ENCODE measurements around the gene RNU6-1. TPM values are rescaled to one million over a fixed set of nuclear protein-coding genes. Genes with fewer than 3 reads are reported as not detected.

The RNU6-1 gene
- total and polyA plus RNA-seq, 2 donors (not counting 1 experiment from before 2014, with no cell fraction given) = not detected

DNA sequence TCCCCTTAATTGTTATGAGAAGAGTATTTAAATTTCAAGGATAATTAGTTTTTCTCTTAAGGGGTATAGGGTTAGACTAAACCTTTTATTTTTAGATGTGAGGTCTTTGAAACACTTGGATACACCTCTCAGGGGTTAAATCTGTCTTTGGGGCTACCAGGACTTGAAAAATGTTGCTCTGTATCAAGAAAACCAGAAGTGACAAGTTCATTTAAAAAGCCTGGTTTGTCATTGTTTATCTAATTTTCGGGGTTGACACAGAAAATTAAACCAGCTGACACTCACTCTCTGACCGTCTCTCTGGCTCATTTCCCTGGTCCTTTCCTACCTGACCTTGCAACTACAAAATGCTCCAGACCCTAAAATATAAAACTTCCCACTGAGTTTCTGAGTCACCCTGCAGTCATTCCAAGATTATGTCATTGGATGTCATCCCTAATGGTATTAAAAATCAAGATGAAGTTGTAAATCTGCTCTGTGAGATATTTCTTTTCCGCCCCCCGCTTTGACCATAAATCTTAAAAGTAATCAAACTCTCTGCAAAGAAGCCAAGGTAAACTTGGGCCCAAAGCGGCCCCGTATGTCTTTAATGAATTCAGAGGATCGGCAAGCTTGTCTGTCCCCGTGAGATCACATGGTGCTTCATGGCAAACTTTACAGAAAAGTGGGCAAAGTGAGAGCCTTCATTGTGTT lies 47.4 kb downstream of the RNU6-1 start:
- ATAC-seq (ENCODE audit: low read depth) = no peak
- Histone ChIP-seq H3K9ac (ENCODE audit: low read length) (no peak overlapping the region), H3K9me3 (ENCODE audit: control extremely low read depth in 1 of 3, control insufficient read depth in 2 of 3, insufficient read depth in 1 of 3, low read length in 2 of 3) (peaks cover 2 to 3% (median 3%) of the 10 kb centered on the region in 3 donors), H3K27me3 (replicated peaks in 1 of 4; ENCODE audit: control extremely low read depth in 1 of 4, control insufficient read depth in 3 of 4, insufficient read depth in 4 of 4, low read length in 3 of 4) (no peaks in the 10 kb centered on the region), H3K27ac (ENCODE audit: low read length in 2 of 2) (no peak overlapping the region), H4K20me1 (ENCODE audit: control insufficient read depth, insufficient read depth, low read length, poor library complexity, severe bottlenecking) (no peaks in the 10 kb centered on the region), H3K4me2 (replicated peaks; ENCODE audit: low read depth, low read length, poor library complexity, severe bottlenecking) (no peak overlapping the region), H3K4me3 (ENCODE audit: control extremely low read depth in 1 of 5, extremely low read depth in 1 of 5, insufficient read depth in 1 of 5, low read depth in 2 of 5, low read length in 4 of 5) (no peak overlapping the region), H3K4me1 (ENCODE audit: control insufficient read depth in 2 of 2, insufficient read depth in 2 of 2, low read length in 2 of 2) (peaks cover 0 to 5% of the 10 kb centered on the region in 2 donors), H2AFZ (ENCODE audit: insufficient read depth, low read depth, low read length, poor library complexity, severe bottlenecking) (no peak overlapping the region), H3K79me2 (ENCODE audit: control insufficient read depth, insufficient read depth, low read length) (no peaks in the 10 kb centered on the region), H3K36me3 (replicated peaks in 1 of 2; ENCODE audit: control extremely low read depth in 1 of 2, control insufficient read depth in 1 of 2, extremely low read depth in 1 of 2, insufficient read depth in 2 of 2, low read length in 1 of 2) (no peaks in the 10 kb centered on the region)
- 100% methylated on average over 2 of the region's 8 CpGs for WGBS (ENCODE audit: insufficient coverage)
- CTCF ChIA-PET = interaction anchor here (1.6 to 2.4 kb wide), 2 partner anchors 9 to 335 kb away, joined by 4 to 12 read pairs; no protein-coding TSS in a partner anchor
- TF ChIP-seq EZH2 (IDR thresholded peaks at IDR 0.05; ENCODE audit: borderline replicate concordance, insufficient read depth, low read depth, low read length, poor library complexity, severe bottlenecking) = no peak
- TF ChIP-seq, protein P1, sequence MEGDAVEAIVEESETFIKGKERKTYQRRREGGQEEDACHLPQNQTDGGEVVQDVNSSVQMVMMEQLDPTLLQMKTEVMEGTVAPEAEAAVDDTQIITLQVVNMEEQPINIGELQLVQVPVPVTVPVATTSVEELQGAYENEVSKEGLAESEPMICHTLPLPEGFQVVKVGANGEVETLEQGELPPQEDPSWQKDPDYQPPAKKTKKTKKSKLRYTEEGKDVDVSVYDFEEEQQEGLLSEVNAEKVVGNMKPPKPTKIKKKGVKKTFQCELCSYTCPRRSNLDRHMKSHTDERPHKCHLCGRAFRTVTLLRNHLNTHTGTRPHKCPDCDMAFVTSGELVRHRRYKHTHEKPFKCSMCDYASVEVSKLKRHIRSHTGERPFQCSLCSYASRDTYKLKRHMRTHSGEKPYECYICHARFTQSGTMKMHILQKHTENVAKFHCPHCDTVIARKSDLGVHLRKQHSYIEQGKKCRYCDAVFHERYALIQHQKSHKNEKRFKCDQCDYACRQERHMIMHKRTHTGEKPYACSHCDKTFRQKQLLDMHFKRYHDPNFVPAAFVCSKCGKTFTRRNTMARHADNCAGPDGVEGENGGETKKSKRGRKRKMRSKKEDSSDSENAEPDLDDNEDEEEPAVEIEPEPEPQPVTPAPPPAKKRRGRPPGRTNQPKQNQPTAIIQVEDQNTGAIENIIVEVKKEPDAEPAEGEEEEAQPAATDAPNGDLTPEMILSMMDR (IDR thresholded peaks at IDR 0.05) = no peak
- Mint-ChIP-seq H3K9me3 (ENCODE audit: insufficient read depth) (peaks cover 3% of the 10 kb centered on the region), H3K4me3 (no peak overlapping the region), H3K27ac (no peak overlapping the region), H3K27me3 (no peaks in the 10 kb centered on the region), H3K4me1 (peaks cover 5% of the 10 kb centered on the region)
- intact Hi-C loops (cut with micrococcal nuclease) = no loop called here
- POLR2A ChIA-PET = no interaction called here
- DNase-seq = no peak

DNA sequence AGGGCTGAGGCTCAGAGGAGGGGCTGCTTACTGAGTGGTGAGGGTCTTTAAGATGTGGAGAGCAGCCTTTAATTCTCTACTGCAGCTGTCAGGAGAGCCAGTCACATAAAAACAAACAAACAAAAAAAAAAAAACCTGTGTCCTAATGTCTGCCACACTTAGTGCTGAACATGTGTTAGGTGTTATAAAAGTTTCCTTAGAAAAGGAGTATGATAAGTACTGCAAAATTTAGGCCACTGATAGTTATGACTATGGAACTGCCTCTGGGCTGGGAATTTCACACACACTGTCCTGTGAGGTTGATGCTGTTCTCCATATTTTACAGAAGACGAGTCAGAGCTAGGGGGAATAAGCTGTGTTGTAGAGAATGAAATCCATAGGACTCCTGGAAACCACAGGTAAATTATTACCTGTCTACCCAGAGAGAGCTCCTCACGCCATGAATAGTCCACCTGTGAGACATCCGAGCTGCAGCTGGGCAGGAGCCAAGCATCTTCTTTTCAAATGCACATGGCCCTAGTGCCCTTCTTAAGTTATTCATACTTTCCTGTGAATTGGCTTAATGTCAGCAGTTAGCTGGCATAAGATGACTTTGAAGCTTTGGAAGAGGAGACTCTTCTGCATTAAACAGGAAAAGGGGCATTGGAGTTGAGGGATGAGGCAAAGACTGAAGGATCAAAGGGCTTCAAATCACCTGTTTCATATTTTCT lies 49.1 kb downstream of the RNU6-1 start:
- H3K27me3 ChIP-seq (replicated peaks in 1 of 4; ENCODE audit: control extremely low read depth in 1 of 4, control insufficient read depth in 3 of 4, insufficient read depth in 4 of 4, low read length in 3 of 4) = no peaks in the 10 kb centered on the region
- no peak overlapping the region for H3K4me3 ChIP-seq (ENCODE audit: control extremely low read depth in 1 of 5, extremely low read depth in 1 of 5, insufficient read depth in 1 of 5, low read depth in 2 of 5, low read length in 4 of 5)
- no peaks in the 10 kb centered on the region for H3K27me3 Mint-ChIP-seq
- H4K20me1 ChIP-seq (ENCODE audit: control insufficient read depth, insufficient read depth, low read length, poor library complexity, severe bottlenecking) = no peaks in the 10 kb centered on the region
- intact Hi-C loops (cut with micrococcal nuclease) = no loop called here
- no peak overlapping the region for H3K4me2 ChIP-seq (replicated peaks; ENCODE audit: low read depth, low read length, poor library complexity, severe bottlenecking)
- ATAC-seq (ENCODE audit: low read depth) = no peak
- WGBS (ENCODE audit: insufficient coverage) = 100% methylated on average over 2 of the region's 3 CpGs
- peaks cover 15% of the 10 kb centered on the region for H3K4me1 Mint-ChIP-seq
- H3K9me3 ChIP-seq (ENCODE audit: control extremely low read depth in 1 of 3, control insufficient read depth in 2 of 3, insufficient read depth in 1 of 3, low read length in 2 of 3) = peaks cover 2 to 3% (median 3%) of the 10 kb centered on the region in 3 donors
- TF ChIP-seq, protein P1 (IDR thresholded peaks at IDR 0.05) = no peak
- TF ChIP-seq EZH2 (IDR thresholded peaks at IDR 0.05; ENCODE audit: borderline replicate concordance, insufficient read depth, low read depth, low read length, poor library complexity, severe bottlenecking) = no peak
- ChIA-PET POLR2A (no interaction called here), CTCF (no interaction called here)
- H3K27ac ChIP-seq (ENCODE audit: low read length in 2 of 2) = no peak overlapping the region
- H3K27ac Mint-ChIP-seq = no peak overlapping the region
- DNase-seq = no peak
- H3K36me3 ChIP-seq (replicated peaks in 1 of 2; ENCODE audit: control extremely low read depth in 1 of 2, control insufficient read depth in 1 of 2, extremely low read depth in 1 of 2, insufficient read depth in 2 of 2, low read length in 1 of 2) = no peaks in the 10 kb centered on the region
- H3K9me3 Mint-ChIP-seq (ENCODE audit: insufficient read depth) = peaks cover 3% of the 10 kb centered on the region
- no peak overlapping the region for H2AFZ ChIP-seq (ENCODE audit: insufficient read depth, low read depth, low read length, poor library complexity, severe bottlenecking)
- no peak overlapping the region for H3K4me3 Mint-ChIP-seq
- H3K79me2 ChIP-seq (ENCODE audit: control insufficient read depth, insufficient read depth, low read length) = no peaks in the 10 kb centered on the region
- H3K4me1 ChIP-seq (ENCODE audit: control insufficient read depth in 2 of 2, insufficient read depth in 2 of 2, low read length in 2 of 2) = peaks cover 5 to 8% of the 10 kb centered on the region in 2 donors
- no peak overlapping the region for H3K9ac ChIP-seq (ENCODE audit: low read length)

Data from B cell (primary cell).